Measurements from ENCODE around the gene MTG1.
"Not testable (repeated sequence)": the region's sequence is repeated elsewhere in the genome, so short reads cannot be mapped to it uniquely, and the experiment has no call there.

MTG1 gene

DNA sequence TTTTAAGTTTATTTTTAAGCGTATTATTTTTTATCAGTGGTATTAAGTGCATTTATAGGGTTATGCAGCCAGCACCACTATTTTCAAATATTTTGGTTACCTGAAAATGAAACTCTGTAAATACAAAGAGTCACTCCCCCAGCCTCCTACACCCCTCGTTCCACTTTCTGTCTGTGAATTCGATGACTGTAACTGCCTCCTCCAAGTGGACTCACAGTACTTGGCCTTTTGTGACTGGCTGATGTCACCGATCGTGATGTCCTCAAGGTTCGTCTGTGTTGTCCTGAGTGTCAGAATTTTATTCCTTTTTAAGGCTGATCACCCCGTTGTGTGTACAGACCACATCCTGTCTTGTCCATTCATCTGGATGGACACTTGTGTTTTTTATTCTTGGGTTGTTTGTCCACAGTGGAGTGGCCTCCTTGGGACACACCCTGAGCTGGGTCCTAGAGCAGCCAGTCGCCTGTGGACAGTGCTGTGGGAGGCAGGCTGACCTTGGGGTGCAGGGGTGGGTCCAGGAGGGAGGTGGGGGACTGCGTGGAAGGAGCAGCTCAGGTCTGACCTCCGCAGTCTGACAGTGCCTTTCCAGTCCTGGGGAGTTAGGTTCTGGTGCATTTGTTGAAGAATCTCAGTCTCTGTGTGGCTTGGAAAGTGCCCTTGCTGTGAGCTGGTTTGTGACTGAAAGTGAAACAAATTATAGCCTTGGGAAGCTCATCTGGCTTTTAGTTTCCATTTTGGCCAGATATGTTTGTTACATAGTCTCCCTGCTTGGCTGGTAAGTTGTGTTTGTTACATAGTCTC is 6.9 kb downstream of the MTG1 start:
- DNase-seq (ENCODE audit: low read depth): no peak

DNA sequence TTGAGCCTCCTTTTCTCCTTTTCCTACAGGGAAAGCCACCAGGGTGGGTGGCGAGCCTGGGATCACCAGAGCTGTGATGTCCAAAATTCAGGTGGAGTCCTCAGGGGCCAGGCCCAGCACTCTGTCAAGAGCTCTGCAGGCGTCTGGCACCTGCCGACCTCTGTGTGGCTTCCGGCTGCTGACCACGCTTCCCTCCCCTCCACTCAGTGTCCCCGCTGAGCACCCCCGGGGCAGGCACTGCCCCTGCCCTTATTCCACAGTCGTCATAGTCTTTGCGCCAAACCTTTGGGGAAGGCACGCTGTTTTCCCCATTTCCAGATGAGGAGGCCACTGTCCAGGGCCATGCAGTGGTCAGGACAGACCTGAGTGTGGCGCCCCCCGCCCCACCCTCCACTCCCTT is 7.5 kb downstream of the MTG1 start:
- DNase-seq (ENCODE audit: low read depth): no peak

DNA sequence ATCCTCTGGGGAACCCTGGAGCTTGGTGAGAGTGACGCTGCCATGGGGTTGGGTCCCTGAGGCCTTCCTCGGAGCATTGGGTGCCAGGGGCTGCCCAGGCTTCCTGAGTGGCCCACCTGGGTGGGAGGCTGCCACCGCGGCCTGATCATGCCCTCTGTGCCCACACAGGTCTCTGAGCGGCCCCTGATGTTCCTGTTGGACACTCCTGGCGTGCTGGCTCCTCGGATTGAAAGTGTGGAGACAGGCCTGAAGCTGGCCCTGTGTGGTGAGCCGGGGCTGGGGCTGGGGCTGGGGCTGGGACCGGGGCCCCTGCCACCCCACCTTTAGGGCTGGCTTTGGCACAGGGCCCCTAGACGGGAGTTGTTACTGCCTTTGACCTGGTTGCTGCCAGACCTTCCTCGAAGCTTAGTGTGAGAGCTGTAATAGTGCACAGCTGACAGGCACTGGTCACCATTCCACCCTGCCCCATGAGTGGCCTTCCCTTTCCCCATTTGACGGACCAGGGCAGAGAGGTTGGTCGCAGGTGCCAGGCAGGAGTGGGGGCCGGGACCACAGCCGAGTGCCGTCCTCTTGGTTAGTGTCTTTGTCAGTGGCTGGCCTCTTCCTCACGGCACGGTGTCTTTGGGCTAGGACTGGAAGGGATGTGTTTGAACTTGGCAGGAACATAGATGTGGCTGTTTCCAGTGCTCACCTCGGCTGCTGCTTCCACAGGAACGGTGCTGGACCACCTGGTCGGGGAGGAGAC is 8.2 kb downstream of the MTG1 start:
- DNase-seq (ENCODE audit: low read depth): no peak

DNA sequence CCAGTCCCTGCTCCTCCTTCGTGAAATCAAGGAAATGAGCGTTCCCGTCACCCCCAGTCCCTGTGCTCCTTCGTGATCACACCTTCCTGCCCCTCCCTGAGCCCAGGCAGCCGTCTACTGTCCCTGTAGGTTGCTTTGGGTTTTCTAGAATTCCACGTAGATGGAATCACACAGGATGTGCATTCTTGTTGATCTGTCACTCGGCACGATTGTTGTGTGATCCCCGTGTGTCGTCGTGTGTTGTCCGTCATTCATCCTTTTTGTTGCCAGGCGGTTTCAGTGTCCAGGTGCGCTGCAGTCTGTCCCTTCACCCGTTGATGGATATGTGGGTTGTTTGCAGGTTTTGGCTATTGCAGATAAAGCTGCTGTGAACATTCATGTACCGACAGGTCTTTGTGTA is 9.4 kb downstream of the MTG1 start:
- no peak for DNase-seq (ENCODE audit: low read depth)

DNA sequence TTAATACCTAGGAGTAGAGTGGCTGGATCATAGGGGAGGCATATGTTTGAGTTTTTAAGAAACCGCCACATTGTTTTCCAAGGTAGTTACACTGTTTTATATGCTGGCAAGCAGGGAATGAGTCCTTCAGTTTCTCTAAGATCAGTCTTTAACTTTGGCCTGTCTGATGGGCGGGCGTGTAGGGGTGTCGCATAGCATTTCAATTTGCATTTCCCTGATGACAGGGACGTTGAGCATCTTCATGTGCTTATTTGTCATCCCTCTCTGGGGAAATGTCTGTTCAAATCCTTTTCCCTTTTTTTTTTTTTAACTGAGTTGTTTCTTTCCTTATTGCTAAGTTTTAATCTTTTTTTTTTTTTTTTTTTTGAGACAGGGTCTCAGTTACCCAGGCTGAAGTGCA is 9.8 kb downstream of the MTG1 start:
- no peak for DNase-seq (ENCODE audit: low read depth)

DNA sequence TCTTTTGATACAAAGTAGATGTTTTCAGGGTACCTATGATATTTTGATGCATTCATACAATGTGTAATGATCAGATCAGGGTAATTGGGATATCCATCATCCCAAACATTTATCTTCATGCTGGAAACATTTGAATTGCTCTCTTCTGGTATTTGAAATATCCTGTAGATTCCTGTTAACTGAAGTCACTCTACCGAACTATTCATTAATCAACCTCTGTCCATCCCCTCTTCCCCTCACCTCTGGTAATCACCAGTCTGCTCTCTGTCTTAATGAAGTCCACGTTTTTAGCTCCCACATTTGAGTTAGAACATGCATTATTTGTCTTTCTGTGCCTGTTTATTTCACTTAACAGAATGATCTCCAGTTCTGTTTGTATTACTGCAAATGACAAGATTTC is 11.3 kb downstream of the MTG1 start:
- peak; percentile 27 for DNase-seq (ENCODE audit: low read depth)

DNA sequence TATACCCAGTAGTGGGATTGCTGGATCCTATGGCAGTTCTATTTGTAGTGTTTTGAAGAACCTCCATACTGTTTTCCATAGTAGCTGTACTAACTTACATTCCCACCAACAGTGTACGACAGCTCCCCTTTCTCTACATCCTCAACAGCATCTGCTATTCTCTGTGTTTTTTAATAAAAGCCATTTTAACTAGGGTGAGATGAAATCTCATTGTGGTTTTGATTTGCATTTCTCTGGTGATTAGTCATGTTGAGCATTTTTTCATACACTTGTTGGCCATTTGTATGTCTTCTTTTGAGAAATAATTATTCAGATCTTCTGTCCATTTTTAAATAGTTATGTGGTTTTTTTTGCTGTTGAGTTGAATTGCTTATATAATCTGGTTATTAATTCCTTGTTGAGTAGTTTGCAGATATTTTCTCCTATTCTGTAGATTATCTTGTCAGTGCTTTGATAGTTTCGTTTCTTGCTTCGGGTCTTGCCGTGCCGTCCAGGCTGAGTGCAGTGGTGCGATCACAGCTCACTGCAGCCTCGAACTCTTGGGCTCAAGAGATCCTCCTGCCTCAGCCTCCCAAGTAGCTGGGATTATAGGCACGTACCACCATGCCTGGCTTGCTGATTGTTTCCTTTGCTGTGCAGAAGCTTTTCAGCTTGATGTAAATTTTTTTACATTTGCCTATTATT is 12.0 kb downstream of the MTG1 start:
- peak; percentile 49 for DNase-seq (ENCODE audit: low read depth)

DNA sequence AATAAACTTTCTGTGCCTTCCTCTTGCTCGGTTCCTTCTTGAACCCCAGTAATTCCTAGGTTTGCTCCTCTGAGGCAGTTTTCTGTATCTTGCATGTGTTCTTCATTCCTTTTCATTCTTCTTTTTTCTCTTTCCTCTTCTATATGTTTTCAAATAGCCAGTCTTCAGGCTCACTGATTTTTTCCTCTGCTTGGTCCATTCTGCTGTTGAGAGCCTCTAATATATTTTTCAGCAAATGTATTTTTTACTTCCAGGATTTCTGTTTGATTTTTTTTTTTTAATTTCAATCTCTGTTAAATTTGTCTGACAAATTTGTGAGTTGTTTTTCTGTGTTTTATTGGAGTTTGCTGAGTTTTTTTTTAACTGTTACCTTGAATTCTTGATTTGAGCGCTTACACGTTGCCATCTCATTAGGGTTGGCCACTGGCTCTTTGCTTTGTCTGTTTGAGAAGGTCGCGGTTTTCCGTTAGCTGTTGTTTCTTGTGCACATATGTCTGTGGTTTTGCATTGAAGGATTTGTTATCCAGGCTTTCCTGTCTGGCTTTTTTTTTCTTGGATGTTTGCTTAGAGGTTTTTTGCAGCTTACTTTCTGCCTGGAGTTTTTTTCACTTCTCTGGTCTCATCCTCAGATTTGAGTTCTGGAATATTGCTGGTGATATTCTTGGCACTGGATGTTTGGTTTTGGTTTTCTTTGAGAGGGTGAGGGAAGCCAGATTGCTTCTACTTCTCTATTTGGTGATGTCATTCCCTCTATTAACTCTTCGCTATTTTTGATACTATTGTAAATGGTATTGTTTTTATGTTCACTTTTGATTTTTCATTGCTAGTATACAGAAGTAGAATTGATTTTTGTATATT is 17.8 kb downstream of the MTG1 start:
- no peak for DNase-seq (ENCODE audit: low read depth)

DNA sequence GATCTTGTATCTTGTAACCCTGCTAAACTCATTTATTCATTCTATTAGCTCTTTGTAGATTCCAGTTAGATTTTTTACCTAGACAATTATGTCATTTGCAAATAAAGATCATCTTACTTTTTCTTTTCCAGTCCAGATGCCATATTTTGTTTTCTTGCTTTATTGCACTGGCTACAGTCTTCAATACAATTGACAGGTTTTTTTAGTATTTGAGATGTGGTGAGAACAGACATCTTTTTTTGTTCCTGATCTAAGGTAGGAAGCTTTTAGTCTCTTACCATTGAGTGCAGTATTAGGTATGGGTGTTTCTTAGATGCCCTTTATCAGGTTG is 18.4 kb downstream of the MTG1 start:
- no peak for DNase-seq (ENCODE audit: low read depth)

DNA sequence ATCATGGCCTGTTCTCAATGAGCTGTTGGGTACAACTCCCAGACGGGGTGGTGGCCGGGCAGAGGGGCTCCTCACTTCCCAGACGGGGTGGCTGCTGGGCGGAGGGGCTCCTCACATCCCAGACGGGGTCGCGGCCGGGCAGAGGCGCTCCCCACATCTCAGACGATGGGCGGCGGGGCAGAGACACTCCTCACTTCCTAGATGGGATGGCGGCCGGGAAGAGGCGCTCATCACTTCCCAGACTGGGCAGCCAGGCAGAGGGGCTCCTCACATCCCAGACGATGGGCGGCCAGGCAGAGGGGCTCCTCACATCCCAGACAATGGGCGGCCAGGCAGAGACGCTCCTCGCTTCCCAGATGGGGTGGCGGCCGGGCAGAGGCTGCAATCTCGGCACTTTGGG is 20.4 kb downstream of the MTG1 start:
- not testable (repeated sequence) for DNase-seq (ENCODE audit: low read depth)

DNA sequence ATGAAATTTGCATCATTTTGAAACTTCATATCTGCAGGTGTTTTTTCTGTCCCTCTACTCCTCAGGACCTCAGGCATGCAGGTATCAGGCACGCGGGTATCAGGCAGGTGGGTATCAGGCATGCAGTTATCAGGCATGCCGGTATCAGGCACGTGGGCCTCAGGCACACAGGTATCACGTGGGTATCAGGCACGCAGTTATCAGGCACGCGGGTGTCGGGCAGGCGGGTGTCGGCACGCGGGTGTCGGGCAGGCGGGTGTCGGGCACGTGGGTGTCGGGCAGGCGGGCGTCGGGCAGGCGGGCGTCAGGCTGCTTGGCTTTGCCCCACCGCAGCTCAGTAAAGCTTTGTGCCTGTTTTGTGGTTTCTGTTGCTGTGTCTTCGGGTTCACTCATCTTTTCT is 21.8 kb downstream of the MTG1 start:
- DNase-seq (ENCODE audit: low read depth): no peak

DNA sequence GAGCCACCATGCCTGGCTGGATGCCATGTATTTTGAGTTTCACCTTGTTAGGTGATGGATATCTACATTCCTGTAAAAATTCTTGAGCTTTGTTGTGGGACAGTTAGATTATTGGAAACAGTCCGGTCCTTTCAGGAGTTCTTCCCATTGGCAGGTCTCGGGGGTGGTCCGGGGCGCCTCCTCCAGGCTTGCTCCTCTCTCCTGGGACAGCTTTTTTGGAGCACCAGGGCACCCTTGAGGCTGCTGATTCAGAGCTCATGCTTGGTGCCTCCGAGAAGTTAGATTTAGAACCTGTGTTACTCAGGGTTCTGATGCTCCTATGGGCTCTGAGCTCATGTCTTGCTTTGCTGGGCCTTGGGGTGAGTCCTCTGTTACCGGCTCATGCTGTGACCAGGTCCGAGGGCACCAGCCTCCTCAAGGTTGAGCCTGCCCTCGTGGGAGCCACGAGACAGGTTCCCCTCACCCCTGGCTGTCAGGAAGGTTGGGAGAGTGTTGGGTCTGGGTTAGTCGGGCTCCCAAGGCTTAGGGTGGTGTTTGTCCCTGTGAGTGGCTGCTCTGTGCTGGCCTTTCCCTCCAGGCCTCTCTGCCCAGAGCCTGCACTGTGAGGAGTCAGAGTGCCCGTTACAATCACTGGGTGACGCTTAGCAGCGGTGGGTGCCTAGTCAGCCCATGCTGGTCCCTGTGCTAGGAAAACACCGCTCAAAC is 24.5 kb downstream of the MTG1 start:
- no peak for DNase-seq (ENCODE audit: low read depth)

DNA sequence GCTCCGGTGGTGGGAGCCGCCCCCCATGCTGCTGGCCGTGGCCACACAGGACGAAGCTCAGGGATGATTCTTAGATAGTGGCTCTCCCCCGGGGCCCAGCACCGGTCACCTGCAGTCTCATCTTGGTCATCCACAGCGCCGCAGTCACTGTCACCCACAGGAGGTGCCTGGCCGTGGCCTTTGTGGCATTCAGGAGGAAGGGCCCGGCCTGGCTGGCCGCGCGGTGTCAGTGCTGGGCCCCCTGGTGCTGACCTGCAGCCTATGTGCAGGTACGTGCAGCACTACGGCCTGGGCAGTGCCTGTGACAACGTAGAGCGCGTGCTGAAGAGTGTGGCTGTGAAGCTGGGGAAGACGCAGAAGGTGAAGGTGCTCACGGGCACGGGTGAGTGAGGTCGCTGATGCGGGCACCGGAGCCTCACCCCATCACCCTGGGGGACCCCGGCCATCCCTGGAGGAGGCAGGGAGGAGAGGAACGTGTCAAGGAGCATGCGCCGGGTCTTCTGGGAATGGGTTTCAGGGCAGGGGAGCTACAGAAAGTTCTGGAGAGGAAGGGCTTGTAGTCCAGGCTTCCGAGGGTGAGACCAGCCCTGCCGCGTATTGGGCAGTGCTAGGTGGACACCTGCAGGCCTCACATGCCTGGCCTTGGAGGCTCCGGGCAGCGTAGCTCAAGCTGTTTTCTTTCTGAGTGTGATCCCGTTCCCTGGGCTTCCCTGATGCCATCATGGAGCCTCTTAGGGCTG is 25.4 kb downstream of the MTG1 start:
- no peak for DNase-seq (ENCODE audit: low read depth)

DNA sequence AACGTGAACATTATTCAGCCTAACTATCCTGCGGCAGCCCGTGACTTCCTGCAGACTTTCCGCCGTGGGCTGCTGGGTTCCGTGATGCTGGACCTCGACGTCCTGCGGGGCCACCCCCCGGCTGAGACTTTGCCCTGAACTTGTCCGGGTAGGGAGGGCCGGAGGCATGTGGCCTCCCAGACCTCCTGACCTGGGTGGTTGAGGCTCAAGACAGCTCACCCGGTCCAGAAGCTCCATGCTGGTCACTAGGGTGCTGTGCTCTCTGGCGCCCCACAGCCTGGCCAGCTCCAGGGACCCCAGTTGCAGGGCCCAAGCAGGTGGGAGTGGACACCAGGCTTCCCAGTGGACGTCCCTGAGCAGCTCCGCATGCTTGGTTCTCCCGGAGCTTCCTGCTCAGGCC is 26.1 kb downstream of the MTG1 start:
- DNase-seq (ENCODE audit: low read depth): no peak

DNA sequence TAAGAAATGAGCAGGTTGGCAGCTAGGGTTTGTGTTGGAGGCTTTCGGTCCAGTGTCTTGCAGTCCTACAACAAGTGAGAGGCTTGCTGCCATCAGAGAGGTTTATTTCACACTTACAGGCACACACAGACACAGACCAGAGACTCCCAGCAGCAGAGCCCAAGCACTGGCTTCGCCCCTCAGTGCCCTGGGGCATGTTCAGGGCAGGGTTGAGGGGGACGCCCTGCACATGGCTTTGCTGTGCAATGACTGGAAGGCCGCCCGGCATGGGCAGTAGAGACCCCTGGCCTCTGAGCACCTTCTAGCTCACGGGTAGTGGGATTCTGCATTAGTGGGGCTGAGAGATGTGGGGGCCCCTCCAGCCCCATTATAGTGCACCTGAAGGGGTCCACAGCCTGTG is 26.6 kb downstream of the MTG1 start:
- DNase-seq (ENCODE audit: low read depth): no peak

DNA sequence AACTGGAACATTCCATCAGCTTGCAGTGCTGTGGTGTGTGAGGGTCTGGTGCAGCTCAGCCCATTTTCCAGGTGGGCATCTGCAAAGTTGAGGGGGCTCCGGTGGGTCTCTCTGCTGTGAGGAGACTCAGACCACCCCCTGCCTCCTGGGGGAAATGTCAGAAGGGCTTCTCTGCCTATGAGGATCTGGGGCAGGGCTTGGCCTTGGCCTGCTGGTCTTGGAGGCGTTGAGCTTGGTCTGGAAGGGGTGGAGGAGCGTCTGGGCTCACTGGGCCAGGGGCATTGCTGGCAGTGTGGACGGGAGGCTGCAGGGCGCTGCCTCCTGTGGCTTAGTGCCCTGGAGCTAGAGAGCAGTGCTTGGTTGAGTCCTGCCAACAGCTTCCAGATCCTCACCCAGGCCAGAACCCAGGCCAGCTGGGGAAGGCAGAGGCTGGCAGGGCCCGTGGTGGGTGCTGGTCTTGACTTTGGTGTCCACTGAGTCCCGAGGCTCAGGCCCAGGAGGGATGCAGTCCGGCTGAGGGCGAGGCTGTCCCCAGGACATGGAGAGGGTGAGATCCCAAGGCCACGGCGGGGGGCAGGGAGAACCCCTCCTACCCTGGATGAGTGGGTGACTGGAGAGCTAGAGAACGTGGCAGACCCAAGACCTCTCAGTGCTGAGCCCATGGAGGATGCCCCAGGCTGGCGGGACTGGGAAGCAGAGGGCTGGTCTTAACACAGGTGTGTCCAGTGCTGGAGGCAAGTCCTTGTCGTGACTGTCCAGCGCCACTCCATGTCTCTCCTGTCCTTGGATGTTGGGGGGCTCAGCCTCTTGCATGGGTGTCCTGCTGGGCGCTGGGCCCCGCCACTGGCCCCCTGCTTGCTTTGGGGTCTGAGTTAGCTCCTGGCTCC is 27.6 kb downstream of the MTG1 start:
- no peak for DNase-seq (ENCODE audit: low read depth)

DNA sequence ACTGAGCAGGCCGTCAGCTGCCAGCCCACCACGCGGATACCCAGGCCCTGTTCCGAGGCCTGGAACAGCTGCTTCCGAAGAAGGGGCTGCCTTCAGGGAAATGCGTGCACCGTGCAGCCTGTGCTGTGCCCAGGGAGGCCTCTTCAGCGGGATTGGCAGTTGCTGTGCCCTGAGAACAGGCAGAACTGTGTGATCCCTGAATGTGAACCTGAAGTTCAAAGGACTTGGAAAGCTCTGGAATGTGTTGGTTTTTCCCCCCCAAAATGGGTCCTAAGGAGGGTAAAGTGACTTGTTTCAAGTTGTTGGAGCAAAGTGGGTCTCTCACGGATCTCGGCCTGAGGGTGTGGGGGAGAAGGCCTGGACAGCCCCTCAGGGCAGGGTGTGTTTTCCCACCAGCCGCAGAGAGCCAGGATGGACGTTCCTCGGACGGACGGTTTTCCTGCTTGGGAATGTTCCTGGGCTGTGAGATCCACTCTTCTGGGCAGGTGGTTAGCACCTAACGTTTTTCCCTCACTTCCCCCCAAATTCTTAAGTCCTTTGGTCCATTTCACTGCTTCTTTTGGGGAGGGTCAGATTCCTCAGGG is 28.4 kb downstream of the MTG1 start:
- no peak for DNase-seq (ENCODE audit: low read depth)

DNA sequence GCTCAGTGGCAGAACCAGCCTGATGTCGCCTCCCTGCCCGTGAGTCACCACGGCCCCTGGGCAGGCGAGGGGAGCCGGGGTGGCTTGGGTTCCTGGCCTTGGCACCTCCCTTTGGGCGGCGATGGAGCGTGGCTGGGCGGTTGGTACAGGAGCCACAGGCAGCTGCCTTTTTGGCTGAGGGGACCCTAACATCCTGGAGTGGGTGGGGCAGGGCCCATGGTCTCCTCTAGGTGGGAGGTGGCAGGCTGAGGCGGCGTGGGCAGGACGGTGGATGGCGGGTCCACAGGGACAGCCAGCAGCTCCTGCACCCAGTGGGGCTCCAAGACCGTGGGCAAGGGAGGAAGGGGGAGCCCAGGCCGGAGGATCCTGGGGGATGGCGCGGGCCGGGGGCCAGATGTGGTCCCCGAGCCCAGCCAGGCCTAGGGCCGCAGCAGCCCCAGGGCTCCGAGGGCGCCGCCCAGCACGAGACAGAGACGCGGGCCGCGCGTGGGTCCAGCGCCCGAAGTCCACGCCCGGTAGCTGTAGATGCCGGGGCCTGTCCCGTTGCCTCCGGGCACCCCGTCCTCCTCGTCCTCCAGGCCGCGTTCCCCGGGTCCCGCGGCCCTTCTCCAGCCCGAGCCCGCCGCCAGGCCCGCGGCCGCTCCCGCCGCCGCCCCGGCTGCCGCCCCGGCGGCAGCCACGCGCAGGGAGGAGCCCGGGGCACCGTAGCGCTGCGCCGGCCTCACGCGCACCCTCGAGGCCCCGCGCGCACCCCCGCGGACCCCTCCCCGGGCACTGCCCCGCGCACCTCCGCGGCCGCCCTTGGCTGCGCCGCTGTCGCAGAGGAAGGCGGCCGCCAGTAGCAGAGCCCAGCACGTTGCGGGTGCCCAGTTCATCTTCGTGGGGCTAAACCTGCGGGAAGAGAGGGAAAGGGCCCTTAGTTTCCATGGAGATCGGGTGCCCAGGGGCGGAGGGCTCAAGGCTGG is 29.1 kb downstream of the MTG1 start:
- DNase-seq (ENCODE audit: low read depth): no peak
